Cardiac ventricle fibroblast (primary cell): ENCODE data around the gene TEX36. TPM values are rescaled to one million over a fixed set of nuclear protein-coding genes. Genes with fewer than 3 reads are reported as not detected.

Source experiments
- total RNA-seq: library from RNA; depleted of rRNA; stranded (reverse); fragments of >200 nt; gene quantifications from 2 replicates; pipeline ENCODE4 v1.2.3, GENCODE V29; 2015

The TEX36 gene
- not detected in 2 replicates for total RNA-seq

GRCh38 chr10:125683063-125683462 lies at the start of gene TEX36:
TEX36 (minus strand) TSS chr10:125683163; CDS start chr10:125682989, 174 bp downstream.

GRCh38 chr10:125719173-125720001 lies 36.4 kb upstream of the TEX36 start, which contains the start of gene EDRF1:
EDRF1 (plus strand) TSS chr10:125719709; CDS start chr10:125719808, 99 bp downstream.

Other genes with a start within 250 kb of the TEX36 start
- gene EDRF1, start 36.5 kb upstream of the TEX36 start, total RNA-seq: 9.3 and 9.4 TPM in 2 replicates
- 0.15 TPM in 1 of 2 replicates, not detected in the other for gene MMP21, start 92.7 kb upstream of the TEX36 start, total RNA-seq
- gene UROS, start 140.1 kb upstream of the TEX36 start, total RNA-seq: 52.1 and 58.9 TPM in 2 replicates
- 33.4 and 37.5 TPM in 2 replicates for gene BCCIP, start 140.4 kb upstream of the TEX36 start, total RNA-seq
- 19.1 and 29.8 TPM in 2 replicates for gene DHX32, start 198.1 kb upstream of the TEX36 start, total RNA-seq
- gene FANK1, start 213.4 kb upstream of the TEX36 start, total RNA-seq: 1.5 and 4.6 TPM in 2 replicates